Lung microvascular endothelial cell (primary cell): Measurements from ENCODE around the gene PRR33. TPM values are rescaled to one million over a fixed set of nuclear protein-coding genes. Genes with fewer than 3 reads are reported as not detected.
"Not testable (repeated sequence)": the region's sequence is repeated elsewhere in the genome, so short reads cannot be mapped to it uniquely, and the experiment has no call there.

Experiments
- DNase-seq, 2 donors: peaks; one replicate each; pipeline versions ENCODE4 v3.0.0 to v3.0.0-alpha.2; 2010; ENCODE audit warnings: low read depth in 2 of 2
- total RNA-seq: library from RNA; depleted of rRNA; stranded (reverse); fragments of >200 nt; gene quantifications from 2 replicates; pipeline ENCODE4 v1.2.1, GENCODE V29; 2014

Gene PRR33
- total RNA-seq, 1 donor from 2014 or later: not detected

DNA sequence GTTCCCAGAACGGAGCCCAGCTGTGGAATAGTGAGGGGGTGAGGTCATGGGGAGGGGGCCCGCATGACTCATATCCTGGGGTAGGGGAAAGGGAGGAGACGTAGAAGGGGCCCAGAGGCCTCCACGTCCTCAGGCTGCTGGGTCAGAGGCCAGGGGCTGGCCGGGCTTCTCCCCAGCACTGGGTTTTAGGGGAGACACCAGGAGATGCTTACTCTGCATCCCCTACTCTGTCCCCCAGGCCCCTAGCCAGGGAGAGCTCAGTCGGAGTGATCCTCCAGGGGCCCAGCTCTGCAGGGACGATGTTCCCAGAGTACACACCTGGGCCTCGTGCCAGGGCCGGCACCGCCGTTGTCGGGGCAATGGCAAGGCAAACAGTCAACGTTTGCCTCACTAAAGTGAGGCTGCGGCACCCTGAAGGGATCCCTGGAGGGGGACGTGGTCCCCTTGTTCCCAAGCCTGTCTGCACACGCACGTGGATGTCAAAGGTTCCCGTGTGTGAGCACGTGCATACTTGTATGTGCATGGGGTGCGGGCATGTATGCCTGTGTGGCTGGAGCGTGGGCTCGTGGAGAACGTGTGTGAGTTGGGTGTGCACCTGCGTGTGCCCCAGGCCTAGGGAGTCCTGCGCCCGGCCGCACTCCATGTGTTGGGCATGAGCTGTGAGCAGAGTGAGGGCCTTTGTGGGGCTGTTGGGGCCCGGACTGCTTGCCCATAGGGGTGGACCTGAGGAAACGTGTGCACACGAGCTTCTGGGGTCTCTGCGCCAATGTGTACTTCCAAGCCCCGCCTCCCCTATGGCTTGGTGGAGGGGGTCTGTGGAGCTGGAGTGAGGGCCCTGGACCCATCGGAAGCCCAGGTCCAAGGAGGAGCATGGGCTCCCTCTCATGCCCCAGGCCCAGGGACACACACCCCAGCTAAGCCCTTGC lies 14.2 kb downstream of the PRR33 start:
- DNase-seq: peak in 1 of 2 donors; percentile 50

GRCh38 chr11:1876361-1877063 lies 15.2 kb downstream of the PRR33 start:
- peak; percentile 47 to 66 for DNase-seq

DNA sequence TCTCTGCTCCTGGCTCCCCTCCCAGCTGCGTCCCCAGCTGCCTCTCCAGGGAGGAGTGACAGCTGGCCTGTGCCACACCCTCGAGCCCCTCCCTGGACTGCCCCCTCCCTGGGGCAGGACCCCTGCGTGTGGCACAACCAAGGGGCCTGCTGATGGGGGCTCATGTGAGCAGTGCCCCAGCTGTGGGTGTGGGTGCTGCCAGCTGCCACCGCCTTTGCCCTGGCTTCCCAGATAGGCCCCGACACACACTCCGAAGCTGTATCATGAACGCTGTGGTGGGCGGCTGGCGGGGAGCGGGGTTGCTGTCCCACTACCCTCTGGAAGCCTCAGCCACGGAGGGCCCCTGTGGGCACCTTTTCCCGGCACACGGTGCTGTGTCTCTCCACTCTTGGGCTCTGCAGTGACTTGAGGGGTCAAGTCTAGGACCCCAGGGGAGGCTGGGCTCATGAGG lies 15.8 kb downstream of the PRR33 start:
- DNase-seq: not testable (repeated sequence)

DNA sequence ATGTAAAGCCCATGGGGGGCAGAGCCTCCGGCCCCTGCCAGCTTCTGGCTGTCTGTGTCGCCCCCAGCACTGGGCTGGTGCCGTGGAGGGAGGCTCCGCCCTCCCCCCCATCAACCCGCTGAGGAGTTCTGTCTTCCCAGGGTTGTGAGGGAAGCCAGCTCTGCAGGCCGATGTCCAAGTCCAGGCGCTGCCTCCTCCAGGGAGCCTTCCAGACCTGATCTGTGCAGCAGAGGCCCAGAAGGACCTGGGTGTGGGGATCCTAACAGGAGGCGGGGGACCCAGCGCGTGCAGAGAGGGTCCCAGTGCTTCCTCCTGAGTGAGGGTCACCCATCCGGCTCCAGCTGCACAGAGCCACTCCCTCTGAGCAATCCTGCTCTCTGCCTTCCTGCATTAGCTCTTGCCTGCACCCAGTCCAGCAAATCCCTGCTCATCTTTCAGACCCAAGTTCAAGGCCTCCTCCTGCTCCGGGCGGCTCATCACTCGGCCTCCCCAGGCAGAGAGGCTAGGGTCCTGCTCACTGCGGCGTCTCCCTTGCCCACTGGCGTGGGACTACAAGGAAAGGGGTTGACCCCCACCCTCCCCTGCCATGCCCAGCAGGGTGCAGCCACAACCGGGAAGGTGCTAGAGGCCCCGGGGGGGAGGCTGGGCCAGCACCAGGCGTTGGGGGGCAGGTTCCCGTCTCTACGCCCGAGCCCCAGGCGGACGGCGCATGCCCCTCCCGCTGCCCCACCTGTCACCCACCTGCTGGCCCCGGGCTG lies 16.4 kb downstream of the PRR33 start:
- no peak for DNase-seq

DNA sequence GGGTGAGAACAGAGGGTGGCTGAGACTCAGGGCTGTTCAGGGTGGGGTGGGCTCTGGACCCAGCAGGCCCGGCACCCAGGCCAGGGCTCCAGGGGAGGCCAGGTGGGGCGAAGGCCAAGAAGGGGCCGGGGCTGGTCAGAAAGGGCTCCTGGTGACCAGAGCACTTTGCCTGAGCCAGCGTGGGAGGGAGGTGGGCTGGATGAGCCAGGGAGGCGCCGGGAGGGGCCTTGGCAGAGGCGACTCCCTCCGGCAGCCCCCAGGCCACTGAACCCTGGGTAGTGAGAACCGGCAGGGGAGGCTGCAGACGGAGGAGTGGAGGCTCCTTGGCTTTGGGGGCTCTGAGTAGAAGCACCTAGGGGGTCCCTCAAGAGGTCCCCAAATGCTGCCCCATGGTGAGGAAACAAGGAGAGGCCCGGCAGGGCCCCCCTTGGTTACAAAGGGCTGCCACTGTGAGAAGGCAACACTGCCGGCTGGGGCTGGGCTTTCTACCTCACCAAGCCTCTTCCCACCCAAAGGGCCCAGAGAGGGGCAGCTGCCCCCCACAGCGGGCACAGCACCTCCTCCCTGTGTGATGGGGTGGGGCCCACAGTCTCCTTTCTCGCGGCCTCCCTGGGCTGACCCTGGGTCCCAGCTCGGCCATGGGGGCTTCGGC lies 17.1 kb downstream of the PRR33 start:
- not testable (repeated sequence) for DNase-seq

DNA sequence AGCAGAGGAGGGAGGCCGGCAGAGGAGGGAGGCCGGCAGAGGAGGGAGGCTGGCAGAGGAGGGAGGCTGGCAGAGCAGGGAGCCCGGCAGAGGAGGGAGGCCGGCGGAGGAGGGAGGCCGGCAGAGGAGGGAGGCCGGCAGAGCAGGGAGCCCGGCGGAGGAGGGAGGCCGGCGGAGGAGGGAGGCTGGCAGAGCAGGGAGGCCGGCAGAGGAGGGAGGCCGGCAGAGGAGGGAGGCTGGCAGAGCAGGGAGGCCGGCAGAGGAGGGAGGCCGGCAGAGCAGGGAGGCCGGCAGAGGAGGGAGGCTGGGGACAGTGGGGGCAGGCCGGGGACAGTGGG lies 17.9 kb downstream of the PRR33 start:
- DNase-seq: not testable (repeated sequence)

GRCh38 chr11:1873048-1873812 lies 18.5 kb downstream of the PRR33 start:
- no peak for DNase-seq

- no peak for DNase-seq
Measured at GRCh38 chr11:1872267-1872985, 19.3 kb downstream of the PRR33 start.

GRCh38 chr11:1871531-1871930 lies 20.2 kb downstream of the PRR33 start:
- DNase-seq: no peak

- DNase-seq: no peak
Measured at GRCh38 chr11:1870721-1871466, 20.8 kb downstream of the PRR33 start.

DNA sequence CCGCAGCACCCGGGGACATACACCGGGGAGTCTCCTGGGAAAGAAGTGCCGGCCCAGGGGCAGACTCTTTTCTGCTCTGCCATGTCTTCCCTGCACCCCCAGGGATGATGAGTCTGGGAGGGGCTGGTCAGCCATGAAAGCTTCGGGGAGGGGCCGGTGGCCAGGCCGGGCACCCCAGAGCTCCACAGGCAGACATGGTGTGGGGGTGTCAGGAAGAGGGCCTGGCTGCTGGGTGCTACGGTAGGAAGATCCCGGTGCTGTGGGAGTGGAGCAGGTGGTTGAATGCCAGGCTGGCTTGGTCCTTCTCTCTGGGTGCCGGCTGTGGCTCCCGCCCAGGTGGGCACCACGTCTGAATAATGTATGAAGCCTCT lies 21.4 kb downstream of the PRR33 start:
- DNase-seq: no peak

GRCh38 chr11:1869427-1870325 lies 22.0 kb downstream of the PRR33 start:
- DNase-seq: no peak

DNA sequence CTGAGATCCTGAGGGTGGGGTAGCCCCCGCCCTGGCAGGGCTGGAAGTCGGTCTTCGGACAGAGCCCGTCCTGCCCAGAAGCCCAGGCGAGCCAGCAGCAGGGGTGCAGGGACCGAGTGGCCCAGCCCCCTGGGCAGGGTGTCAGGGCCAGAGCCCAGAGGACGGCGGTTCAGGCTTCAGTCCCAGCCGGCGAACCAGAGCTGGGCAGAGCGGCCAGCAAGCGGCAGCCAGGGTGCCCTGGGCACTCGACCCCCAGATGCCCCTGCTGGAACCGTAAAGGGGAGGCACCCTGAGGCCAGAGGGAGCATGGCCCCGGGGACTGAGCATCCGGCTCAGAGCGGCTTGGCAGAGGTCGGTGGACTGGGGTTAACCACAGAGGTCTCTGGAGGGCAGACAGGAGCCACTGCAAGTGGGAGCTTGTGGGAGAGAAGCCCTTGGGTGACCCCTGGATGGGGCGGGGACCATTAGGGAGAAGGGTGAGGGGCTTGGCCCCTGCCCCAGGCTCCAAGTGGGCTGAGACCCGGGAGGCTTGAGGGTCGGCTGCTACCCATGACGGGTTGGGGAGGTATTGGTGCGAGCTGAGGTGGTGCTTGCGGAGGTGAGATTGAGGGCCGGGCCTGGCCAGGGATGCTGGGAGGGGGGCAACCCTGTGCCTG lies 22.9 kb downstream of the PRR33 start:
- no peak for DNase-seq

GRCh38 chr11:1868056-1868635 lies 23.5 kb downstream of the PRR33 start:
- no peak for DNase-seq

- no peak for DNase-seq
Measured at GRCh38 chr11:1867381-1867780, 24.3 kb downstream of the PRR33 start.

DNA sequence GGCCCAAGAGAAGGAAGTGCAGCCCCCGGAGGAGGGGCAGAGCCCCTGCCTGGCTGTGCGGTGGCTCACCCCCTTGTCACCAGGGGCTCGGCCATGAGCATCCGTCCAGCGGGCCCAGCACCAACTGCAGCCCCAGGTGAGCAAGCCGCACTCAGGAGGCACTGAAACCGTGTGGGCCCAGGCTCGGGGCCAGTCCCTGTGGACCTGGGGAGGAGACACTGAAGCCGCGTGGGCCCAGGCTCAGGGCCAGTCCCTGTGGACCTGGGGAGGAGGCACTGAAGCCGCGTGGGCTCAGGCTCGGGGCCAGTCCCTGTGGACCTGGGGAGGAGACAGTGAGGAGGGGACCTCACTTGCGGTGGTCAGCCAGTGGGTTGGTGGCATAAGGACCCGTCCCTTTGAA lies 24.9 kb downstream of the PRR33 start:
- no peak for DNase-seq

- DNase-seq: no peak
Measured at GRCh38 chr11:1866226-1866625, 25.5 kb downstream of the PRR33 start.
